Upper lobe of right lung (tissue), 1 donor: ENCODE data around the gene EDEM2. TPM values are rescaled to one million over a fixed set of nuclear protein-coding genes. Genes with fewer than 3 reads are reported as not detected.
"Not testable (repeated sequence)": the region's sequence is repeated elsewhere in the genome, so short reads cannot be mapped to it uniquely, and the experiment has no call there.

Experiments used
- ATAC-seq: fragments of 200-7000 bp; cut with Tn5 transposase; one replicate; pipeline ENCODE4 v1.9.1; 2020; ENCODE audit warnings: mild to moderate bottlenecking, moderate library complexity
- DNase-seq: peaks from one replicate; pipeline ENCODE4 v3.0.0-alpha.2; 2020
- H3K27ac ChIP-seq: fragments of 200-600 bp; one replicate; pipeline ENCODE4 v1.8.0; 2022
- H3K27me3 ChIP-seq: fragments of 200-600 bp; one replicate; pipeline ENCODE4 v1.8.0; 2022; ENCODE audit warnings: mild to moderate bottlenecking
- H3K36me3 ChIP-seq: fragments of 200-600 bp; one replicate; pipeline ENCODE4 v1.8.0; 2022
- H3K4me1 ChIP-seq: fragments of 200-600 bp; one replicate; pipeline ENCODE4 v1.8.0; 2022
- H3K4me3 ChIP-seq: fragments of 200-600 bp; one replicate; pipeline ENCODE4 v1.8.0; 2022; ENCODE audit warnings: mild to moderate bottlenecking
- H3K9me3 ChIP-seq: fragments of 200-600 bp; one replicate; pipeline ENCODE4 v1.8.0; 2022
- intact Hi-C: fragments of 100-400 bp; cut with DNase I; formaldehyde crosslinking; loops from one replicate; pipeline ENCODE4 v1.11.0; 2022
- total RNA-seq: library from RNA; stranded (reverse); fragmentation: NEBNext Ultra II Directional; extraction: Animal tissue kit (Norgen Biotek cat#: 25700); gene quantifications from one replicate; pipeline ENCODE4 v1.2.1, GENCODE V29; 2021
- TF ChIP-seq, protein P1 (sequence below): fragments of 200-600 bp; IDR thresholded peaks from one replicate; pipeline ENCODE4 v1.8.0; 2022; ENCODE audit warnings: antibody characterized with exemption
- donor health status: DM: no; HTN: yes; CAD: no; lungs with severe emphysema.

EDEM2 gene
- total RNA-seq, 1 donor from 2014 or later, result 39.2 TPM

DNA sequence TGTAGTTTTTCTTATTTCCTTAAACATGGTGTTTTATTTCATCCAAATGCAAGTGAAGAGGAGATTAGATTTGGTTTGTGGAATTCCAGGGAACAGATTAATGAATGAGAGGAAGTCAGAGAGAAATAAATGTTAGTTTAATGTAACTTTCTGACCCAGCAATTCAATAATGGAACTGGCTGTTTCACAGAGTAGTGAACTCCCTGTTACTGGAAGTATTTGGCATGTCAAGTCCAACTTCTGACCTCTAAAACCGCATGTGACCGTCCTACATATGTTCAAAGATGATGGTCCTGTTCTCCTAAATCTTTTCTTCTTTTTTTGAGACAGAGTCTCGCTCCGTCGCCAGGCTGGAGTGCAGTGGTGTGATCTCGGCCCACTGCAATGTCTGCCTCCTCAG, 43.4 kb upstream of the EDEM2 start:
- TF ChIP-seq, protein P1, sequence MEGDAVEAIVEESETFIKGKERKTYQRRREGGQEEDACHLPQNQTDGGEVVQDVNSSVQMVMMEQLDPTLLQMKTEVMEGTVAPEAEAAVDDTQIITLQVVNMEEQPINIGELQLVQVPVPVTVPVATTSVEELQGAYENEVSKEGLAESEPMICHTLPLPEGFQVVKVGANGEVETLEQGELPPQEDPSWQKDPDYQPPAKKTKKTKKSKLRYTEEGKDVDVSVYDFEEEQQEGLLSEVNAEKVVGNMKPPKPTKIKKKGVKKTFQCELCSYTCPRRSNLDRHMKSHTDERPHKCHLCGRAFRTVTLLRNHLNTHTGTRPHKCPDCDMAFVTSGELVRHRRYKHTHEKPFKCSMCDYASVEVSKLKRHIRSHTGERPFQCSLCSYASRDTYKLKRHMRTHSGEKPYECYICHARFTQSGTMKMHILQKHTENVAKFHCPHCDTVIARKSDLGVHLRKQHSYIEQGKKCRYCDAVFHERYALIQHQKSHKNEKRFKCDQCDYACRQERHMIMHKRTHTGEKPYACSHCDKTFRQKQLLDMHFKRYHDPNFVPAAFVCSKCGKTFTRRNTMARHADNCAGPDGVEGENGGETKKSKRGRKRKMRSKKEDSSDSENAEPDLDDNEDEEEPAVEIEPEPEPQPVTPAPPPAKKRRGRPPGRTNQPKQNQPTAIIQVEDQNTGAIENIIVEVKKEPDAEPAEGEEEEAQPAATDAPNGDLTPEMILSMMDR, result no peak
- H3K27me3 ChIP-seq, result no peaks in the 10 kb centered on the region
- ATAC-seq (no peak), DNase-seq (no peak)
- no peak overlapping the region for H3K4me3 ChIP-seq
- peaks cover 11% of the 10 kb centered on the region for H3K4me1 ChIP-seq
- no peaks in the 10 kb centered on the region for H3K36me3 ChIP-seq
- no peak overlapping the region for H3K27ac ChIP-seq
- intact Hi-C loops, result no loop called here
- H3K9me3 ChIP-seq, result no peaks in the 10 kb centered on the region

DNA sequence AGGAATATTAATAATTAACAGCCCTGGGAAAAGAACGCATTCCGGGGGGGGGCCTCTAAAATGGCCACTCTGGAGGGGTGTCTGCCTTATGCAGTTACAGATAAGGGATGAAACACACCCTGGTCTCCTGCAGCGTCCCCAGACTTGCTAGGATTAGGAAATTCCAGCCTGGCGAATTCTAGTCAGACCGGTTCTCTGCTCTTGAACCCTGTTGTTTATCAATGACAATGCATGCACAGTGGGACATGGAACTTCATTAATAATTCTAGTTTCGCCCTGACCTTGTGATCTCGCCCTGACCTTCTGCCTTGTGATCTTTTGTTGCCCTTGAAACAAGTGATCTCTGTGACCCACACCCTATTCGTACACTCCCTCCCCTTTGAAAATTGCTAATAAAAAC, 42.1 kb upstream of the EDEM2 start:
- H3K9me3 ChIP-seq, H3K27me3 ChIP-seq, DNase-seq, H3K36me3 ChIP-seq, intact Hi-C loops, H3K27ac ChIP-seq, ATAC-seq, H3K4me3 ChIP-seq: not testable (repeated sequence)
- peaks cover 11% of the 10 kb centered on the region for H3K4me1 ChIP-seq

DNA sequence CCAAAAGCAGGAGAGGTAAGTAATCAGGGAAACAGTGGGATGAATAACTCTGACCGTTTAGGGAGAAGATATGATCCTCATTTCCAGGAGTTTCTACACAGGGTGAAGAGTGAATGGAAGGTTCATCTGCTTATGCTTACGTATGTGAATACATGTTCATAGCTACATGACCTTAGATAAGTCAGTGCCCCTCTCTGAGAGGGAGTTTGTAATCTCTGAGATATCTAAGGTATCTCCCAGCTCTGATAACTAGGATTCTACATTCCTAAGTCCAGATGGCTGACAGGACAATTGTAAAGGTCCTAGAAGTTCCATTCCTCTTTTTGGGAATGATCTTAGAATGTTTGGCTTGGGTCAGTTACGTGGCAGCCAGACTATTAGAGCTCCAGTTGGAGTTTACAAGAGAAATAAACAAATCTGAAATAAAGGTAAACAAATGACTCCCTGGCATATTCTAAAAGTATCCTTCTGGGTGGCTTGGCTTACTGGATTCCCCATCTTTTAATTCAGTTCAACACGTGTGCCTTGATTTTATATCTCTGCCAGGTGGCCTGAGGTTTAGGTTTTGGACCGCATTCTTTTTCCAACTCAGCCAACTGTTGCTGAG, 40.6 kb upstream of the EDEM2 start:
- TF ChIP-seq, protein P1, result no peak
- H3K27ac ChIP-seq, result no peak overlapping the region
- H3K4me1 ChIP-seq, result peaks cover 11% of the 10 kb centered on the region
- H3K36me3 ChIP-seq, result no peaks in the 10 kb centered on the region
- ATAC-seq (no peak), DNase-seq (no peak)
- H3K27me3 ChIP-seq, result no peaks in the 10 kb centered on the region
- H3K9me3 ChIP-seq, result no peaks in the 10 kb centered on the region
- intact Hi-C loops, result no loop called here
- no peak overlapping the region for H3K4me3 ChIP-seq

DNA sequence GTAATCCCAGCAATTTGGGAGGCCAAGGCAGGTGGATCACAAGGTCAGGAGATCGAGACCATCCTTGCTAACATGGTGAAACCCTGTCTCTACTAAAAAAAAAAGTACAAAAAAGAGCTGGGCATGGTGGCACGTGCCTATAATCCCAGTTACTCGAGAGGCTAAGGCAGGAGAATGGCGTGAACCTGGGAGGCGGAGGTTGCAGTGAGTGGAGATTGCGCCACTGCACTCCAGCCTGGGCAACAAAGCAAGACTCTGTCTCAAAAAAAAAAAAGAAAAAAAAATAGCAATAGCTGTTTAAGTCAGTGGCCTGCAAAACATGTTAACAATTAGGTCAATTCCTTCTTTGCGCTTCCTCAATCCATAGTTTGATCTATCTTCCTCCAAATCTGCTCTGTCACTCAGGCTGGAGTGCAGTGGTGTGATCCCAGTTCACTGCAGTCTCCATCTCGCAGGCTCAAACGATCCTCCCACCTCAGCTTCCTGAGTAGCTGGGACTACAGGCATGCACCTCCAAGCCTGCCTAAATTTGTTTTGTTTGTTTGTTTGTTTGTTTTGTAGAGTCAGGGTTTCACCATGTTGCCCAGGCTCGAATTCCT, 39.7 kb upstream of the EDEM2 start:
- ATAC-seq, intact Hi-C loops, H3K4me3 ChIP-seq, H3K36me3 ChIP-seq, H3K27ac ChIP-seq, H3K9me3 ChIP-seq, DNase-seq, H3K27me3 ChIP-seq: not testable (repeated sequence)
- peaks cover 11% of the 10 kb centered on the region for H3K4me1 ChIP-seq

DNA sequence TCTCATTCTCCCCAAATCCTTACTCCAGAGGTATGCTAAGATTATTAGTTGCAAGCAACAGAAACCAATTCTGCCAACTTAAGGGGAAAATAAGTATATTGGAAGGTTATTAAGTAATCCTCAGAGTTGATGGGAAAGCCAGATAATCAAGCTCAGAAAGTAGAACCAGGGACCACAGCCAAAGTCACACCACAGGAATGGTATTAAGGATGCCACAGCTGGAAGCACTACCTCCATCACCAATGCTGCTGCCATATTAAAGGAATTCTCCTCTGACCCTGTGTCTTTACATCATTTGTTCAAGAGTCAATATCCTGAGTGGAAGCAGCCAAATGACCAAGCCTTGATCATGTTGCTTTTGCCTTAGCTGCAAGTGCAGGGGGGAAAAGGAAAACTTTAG, 34.6 kb upstream of the EDEM2 start:
- Histone ChIP-seq H3K27ac (no peak overlapping the region), H3K4me3 (no peak overlapping the region), H3K27me3 (no peaks in the 10 kb centered on the region), H3K4me1 (no peaks in the 10 kb centered on the region), H3K9me3 (no peaks in the 10 kb centered on the region), H3K36me3 (peaks cover 3% of the 10 kb centered on the region)
- DNase-seq (no peak), ATAC-seq (no peak)
- intact Hi-C loops, result no loop called here
- TF ChIP-seq, protein P1, result no peak

DNA sequence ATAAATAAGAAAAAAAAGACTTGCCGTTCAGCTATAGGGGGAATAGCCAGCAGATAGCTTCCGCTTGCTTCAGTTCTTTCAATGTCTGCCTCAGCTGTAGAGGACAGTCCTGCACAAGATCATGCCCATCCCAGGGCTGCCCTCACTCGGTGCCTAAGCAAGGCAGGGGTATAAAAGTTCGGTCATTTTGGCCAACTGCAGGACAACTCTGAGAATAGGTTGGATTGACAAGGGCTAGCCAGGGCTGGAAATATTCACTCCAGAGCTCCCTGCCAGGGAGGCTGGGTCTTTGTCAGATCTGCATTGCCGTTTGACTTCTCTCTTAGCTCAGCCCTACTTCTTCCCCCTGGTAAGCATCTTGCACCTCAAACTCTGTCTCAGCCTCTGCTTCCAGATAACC, 33.1 kb upstream of the EDEM2 start:
- no peaks in the 10 kb centered on the region for H3K9me3 ChIP-seq
- ATAC-seq, result no peak
- no peak overlapping the region for H3K27ac ChIP-seq
- intact Hi-C loops, result no loop called here
- TF ChIP-seq, protein P1, result no peak
- no peak for DNase-seq
- H3K27me3 ChIP-seq, result no peaks in the 10 kb centered on the region
- H3K36me3 ChIP-seq, result peaks cover 5% of the 10 kb centered on the region
- H3K4me3 ChIP-seq, result no peak overlapping the region
- no peaks in the 10 kb centered on the region for H3K4me1 ChIP-seq
